Measurements from ENCODE around the gene RASGEF1B. TPM values are rescaled to one million over a fixed set of nuclear protein-coding genes. Genes with fewer than 3 reads are reported as not detected.

Gene RASGEF1B
- total and polyA plus RNA-seq, 2 donors from 2014 or later = 8.3 to 15.0 TPM

- Histone ChIP-seq H3K4me1 (ENCODE audit: control insufficient read depth in 2 of 3, insufficient read depth in 2 of 3, low read depth in 1 of 3, low read length in 3 of 3) (no peaks in the 10 kb centered on the region), H3K27ac (ENCODE audit: low read depth in 2 of 2, low read length in 2 of 2) (no peak overlapping the region), H3K9ac (ENCODE audit: low read length in 3 of 3) (no peak overlapping the region), H3K36me3 (ENCODE audit: control insufficient read depth in 2 of 3, insufficient read depth in 3 of 3, low read length in 3 of 3) (no peaks in the 10 kb centered on the region), H3K4me3 (ENCODE audit: low read length in 3 of 3) (no peak overlapping the region), H3K27me3 (ENCODE audit: control insufficient read depth, insufficient read depth, low read length) (no peaks in the 10 kb centered on the region), H3K9me3 (ENCODE audit: control insufficient read depth in 2 of 3, insufficient read depth in 1 of 3, low read length in 3 of 3) (no peaks in the 10 kb centered on the region)
- intact Hi-C loops (cut with DNase I) = no loop called here
- no peak for TF ChIP-seq CTCF (IDR thresholded peaks at IDR 0.05; ENCODE audit: borderline replicate concordance, extremely low read depth, insufficient read depth)
- FAIRE-seq (no peak), DNase-seq (no peak)
These were observed 40.5 kb upstream of the RASGEF1B start for GRCh38 chr4:81512001-81512756.

GRCh38 chr4:81510643-81511178 lies 39.0 kb upstream of the RASGEF1B start:
- H3K27me3 ChIP-seq (ENCODE audit: control insufficient read depth, insufficient read depth, low read length) = no peaks in the 10 kb centered on the region
- H3K4me3 ChIP-seq (ENCODE audit: low read length in 3 of 3) = no peak overlapping the region
- intact Hi-C loops (cut with DNase I) = no loop called here
- DNase-seq (no peak), FAIRE-seq (no peak)
- H3K27ac ChIP-seq (ENCODE audit: low read depth in 2 of 2, low read length in 2 of 2) = no peak overlapping the region
- no peak overlapping the region for H3K9ac ChIP-seq (ENCODE audit: low read length in 3 of 3)
- H3K4me1 ChIP-seq (ENCODE audit: control insufficient read depth in 2 of 3, insufficient read depth in 2 of 3, low read depth in 1 of 3, low read length in 3 of 3) = no peaks in the 10 kb centered on the region
- H3K9me3 ChIP-seq (ENCODE audit: control insufficient read depth in 2 of 3, insufficient read depth in 1 of 3, low read length in 3 of 3) = no peaks in the 10 kb centered on the region
- H3K36me3 ChIP-seq (ENCODE audit: control insufficient read depth in 2 of 3, insufficient read depth in 3 of 3, low read length in 3 of 3) = no peaks in the 10 kb centered on the region
- TF ChIP-seq CTCF (IDR thresholded peaks at IDR 0.05; ENCODE audit: borderline replicate concordance, extremely low read depth, insufficient read depth) = no peak

GRCh38 chr4:81509822-81510221 lies 38.1 kb upstream of the RASGEF1B start:
- no peaks in the 10 kb centered on the region for H3K27me3 ChIP-seq (ENCODE audit: control insufficient read depth, insufficient read depth, low read length)
- no peak overlapping the region for H3K27ac ChIP-seq (ENCODE audit: low read depth in 2 of 2, low read length in 2 of 2)
- H3K4me1 ChIP-seq (ENCODE audit: control insufficient read depth in 2 of 3, insufficient read depth in 2 of 3, low read depth in 1 of 3, low read length in 3 of 3) = peaks cover 0 to 2% (median 0%) of the 10 kb centered on the region in 3 donors
- H3K9ac ChIP-seq (ENCODE audit: low read length in 3 of 3) = no peak overlapping the region
- FAIRE-seq = no peak
- H3K36me3 ChIP-seq (ENCODE audit: control insufficient read depth in 2 of 3, insufficient read depth in 3 of 3, low read length in 3 of 3) = no peaks in the 10 kb centered on the region
- H3K4me3 ChIP-seq (ENCODE audit: low read length in 3 of 3) = no peak overlapping the region
- intact Hi-C loops (cut with DNase I) = no loop called here
- DNase-seq = no peak
- TF ChIP-seq CTCF (IDR thresholded peaks at IDR 0.05; ENCODE audit: borderline replicate concordance, extremely low read depth, insufficient read depth) = no peak
- H3K9me3 ChIP-seq (ENCODE audit: control insufficient read depth in 2 of 3, insufficient read depth in 1 of 3, low read length in 3 of 3) = no peaks in the 10 kb centered on the region

Measured in kidney (tissue), 14 donors.